GM21717 (cell line): ENCODE data around the gene RAB34.
A peak's percentile ranks its signal among the peaks of the same experiment; 100 is the strongest.

Experiments used
- ATAC-seq: cut with Tn5 transposase; IDR thresholded peaks from one replicate; pipeline ENCODE4 v1.9.1; 2021; ENCODE audit warnings: mild to moderate bottlenecking, moderate library complexity; ENCODE audit not compliant: unreplicated experiment

The RAB34 gene

DNA sequence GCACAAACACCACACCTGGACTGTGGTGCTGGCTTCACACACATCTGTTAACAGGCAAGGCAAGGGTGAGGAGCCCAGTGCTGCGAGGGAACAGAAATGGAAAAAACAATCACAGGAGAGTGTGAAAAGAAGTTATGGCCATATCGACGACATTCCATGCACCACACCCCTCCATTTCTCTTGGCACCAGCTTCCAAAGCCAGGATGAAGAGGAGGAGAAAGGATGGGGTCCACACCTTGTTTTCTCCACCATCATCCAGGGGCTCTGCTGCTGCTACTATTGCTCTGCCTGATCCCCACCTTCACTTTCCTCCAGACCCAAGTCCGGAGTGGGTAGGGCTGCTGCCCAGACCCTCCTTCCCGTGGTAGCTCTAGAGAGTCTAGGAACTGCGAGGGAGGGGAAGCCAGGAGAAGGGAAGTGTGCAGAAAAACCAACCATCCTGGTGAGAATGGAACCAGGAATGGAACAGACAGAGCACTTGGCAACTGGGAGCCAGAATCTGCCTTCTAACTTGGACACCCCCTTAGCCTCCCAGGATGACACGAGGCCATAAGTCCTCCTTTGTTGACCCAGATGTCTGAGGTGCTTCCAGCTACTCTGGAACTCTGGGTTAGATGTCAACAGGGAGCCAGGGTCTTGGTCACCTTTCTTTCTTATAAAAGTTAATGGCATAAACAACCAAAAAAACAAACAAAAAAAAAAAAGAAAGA, 4.8 kb downstream of the RAB34 start:
- ATAC-seq: no peak

GRCh38 chr17:28712032-28712704, 5.5 kb downstream of the RAB34 start:
- no peak for ATAC-seq

DNA sequence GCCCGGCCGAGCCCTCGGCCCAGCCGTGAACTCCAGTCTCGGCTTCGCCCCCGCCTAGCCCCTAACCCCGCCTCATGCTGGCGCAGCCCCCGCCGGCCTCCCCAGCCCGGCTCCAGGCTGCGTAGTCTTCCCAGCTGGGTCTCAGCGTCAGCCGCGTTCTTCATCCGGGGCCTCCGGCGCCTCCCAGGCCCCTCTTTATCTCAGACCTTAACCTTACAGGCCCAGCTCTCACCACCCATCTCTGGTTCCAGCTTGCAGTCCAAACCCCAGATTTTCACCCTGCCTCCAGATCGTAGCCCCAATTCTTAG, 6.0 kb downstream of the RAB34 start, which contains the start of gene PROCA1:
PROCA1 (minus strand) TSS at position 166 of the 309 bp plus-strand sequence. CDS start 228 bp downstream, outside the sequence.
- ATAC-seq: no peak

DNA sequence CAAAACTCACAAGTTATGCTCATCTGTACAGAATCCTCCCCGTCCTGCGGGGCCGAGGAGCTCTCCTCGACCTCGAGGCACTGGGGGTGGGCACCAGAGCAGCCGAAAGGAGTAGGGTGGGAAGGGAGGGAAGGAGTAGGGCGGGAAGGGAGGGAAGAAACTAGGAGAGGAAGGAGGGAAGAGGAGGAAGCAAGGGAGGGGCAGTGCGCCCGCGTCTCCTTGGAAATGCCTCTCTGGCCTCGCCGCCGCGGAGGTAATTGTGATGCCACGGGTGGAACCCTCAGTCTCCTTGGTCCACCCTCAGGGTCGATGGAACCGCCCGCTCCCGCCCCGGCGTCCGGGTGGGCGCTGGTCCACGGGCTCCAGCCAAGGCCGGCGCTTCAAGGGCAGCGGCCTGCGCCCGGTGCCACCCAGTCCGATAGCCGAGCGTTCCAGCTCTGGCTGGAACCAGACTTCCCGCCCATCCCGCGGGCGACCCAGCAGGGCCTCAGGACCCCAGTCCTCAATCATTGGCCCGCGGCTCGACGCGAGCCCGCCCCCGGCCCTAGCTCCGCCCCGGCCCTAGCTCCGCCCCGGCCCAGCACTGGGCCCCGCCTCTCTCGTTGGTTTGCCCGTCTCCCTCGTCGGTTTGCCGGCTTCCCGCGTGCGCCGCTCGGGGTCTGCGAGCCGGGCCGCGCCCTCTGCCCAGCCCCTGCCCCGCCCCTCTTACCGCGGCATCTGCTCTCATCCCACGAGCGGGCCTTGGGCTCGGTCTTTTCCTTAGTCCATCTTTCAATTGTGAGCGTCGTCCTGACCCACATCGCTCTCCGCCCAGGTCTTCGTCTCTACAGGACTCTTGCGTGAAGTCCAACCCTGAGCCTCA, 6.6 kb downstream of the RAB34 start:
- peak; percentile 63 for ATAC-seq

GRCh38 chr17:28707339-28707720, 10.3 kb downstream of the RAB34 start:
- ATAC-seq: no peak

GRCh38 chr17:28706471-28707338, 11.0 kb downstream of the RAB34 start:
- ATAC-seq: no peak

- no peak for ATAC-seq
Observed at GRCh38 chr17:28705728-28706334, 11.8 kb downstream of the RAB34 start.

GRCh38 chr17:28705074-28705659, 12.5 kb downstream of the RAB34 start:
- ATAC-seq: no peak

DNA sequence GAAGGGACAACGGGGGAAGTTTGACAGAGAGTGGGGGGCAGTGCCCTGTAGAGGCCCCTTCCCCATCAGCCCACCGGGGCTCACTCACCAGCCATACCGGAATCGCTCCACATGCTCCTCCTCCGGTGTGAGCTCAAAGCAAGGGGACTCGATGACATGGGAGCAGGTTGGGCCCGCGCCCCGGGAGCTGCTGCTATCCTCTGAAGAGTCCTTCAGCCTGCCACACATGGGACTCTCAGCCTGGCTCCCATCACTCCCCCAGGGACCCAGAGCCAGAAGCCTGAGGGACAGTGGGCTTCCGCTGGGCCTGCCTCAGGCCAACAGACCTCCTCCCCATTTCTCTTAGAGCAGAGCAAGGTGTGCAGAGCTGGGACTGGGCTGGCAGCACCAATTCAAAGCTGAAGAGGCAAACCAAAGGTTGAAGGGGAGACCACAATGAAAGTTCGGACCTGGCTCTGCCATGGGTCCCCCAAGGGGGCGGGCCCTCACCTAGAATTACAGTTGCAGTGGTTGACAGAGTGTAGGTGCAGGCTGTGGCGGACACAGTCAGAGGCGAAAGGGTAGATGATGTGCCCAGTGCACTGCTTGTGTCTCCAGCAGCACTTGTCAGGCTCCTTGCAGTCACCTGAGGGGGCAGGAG, 13.3 kb downstream of the RAB34 start:
- ATAC-seq: no peak

DNA sequence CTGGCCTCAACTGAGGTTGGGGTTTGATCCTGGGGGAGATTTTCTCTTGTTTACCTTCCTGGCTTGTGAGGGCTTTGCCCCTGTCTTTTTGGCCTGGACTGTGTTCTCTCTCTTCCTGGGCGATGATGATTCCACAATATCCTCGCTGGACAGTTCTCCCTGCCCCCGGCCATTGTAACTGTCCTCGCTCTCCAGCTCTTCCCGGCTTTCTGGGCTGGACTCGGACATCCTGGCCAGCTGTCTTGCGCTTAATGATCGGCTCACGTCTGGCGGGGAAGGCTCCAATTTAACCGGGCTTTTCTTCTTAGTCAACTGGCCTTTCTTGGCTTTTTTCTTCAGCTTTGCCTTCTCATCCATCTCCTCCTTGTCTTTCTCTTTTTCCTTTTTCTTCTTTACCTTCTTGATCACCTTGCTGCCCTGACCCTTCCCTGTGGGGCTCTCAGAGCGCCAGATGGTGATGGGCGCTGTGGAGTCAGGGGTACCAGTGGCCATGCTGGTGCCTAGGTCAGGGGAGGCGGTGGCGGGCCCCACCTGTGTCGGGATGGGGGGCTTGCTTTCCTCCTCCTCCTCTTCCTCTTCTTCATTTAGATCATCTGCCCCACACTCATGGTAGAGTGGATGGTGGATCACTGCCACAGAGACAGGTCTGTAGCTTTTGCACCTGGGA, 14.0 kb downstream of the RAB34 start:
- ATAC-seq: no peak

DNA sequence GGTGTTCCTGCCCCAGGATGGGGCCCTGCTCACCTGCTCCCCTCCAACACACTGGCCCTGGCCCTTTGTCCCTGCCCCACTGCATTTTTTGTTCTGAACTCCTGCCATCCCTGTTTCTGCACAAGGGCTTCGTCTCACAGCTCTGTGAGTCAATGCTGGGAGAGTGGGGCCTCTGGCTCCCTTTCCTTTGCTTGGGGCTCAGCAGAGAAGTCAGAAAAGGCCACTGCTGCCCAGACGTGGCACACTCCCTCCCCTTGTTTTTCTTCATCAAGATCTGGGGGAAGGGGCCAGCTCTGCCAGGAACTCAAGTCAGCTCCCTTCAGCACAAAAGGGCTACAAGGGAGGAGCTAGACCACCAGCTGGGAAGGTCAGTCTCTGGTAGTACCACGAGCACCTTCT, 14.9 kb downstream of the RAB34 start:
- no peak for ATAC-seq

GRCh38 chr17:28702026-28702751, 15.5 kb downstream of the RAB34 start:
- no peak for ATAC-seq

- ATAC-seq: no peak
Observed at GRCh38 chr17:28700830-28701492, 16.7 kb downstream of the RAB34 start.

- ATAC-seq: no peak
Observed at GRCh38 chr17:28700278-28700677, 17.4 kb downstream of the RAB34 start.

DNA sequence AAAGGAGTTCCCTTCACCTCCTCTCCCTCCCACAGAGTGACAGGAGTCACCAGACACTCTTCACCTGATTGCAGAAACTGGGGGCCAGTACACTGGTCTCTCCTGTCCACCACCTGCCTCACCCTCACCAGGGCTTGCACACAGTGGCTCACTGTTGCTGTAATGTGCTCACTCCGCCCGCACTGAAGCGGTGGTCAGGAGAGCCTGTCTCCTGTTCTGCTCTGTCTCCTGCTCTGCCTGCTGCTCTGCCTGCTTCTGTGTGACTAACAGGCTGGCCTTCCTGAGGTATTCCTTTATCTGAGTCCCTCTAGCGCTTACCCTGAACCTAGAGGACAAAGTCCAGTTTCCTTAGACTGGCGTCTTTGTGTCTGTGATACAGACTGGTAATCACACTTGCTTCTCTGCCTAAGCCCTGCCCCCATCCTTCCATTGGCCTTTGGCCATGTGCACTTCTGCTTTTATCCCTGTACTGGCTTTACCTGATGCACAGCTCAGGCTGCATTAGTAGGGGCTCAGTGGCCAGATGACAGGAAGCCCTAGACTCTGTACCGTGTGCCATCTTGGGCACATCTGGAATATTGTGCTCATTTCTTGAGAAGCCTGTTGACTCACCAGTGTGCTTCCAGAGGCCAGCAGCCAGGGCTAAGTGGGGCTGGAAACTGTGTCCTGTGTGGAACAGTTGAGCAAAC, 19.3 kb downstream of the RAB34 start:
- ATAC-seq: no peak

DNA sequence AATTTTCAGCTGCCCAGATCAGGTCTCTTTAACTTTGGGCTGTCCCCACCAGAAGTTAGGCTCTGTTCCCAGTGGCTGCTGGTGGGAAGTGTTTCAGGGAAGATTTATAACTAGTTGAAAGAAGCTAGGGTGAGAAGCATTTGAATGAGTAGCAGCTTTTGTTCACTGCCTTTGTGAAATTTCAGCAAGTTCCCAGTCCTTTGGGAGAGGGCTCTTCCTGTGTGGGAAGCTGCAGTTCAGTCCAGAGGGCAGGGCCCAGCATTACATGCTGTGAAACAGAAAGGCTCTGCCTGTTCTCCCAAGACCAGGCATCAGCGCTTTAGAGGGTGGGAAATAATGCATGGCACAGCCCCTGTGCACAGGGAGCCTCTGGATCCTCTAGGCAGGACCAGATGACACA, 23.8 kb downstream of the RAB34 start:
- no peak for ATAC-seq

GRCh38 chr17:28689011-28689410, 28.7 kb downstream of the RAB34 start:
- no peak for ATAC-seq
